Measurements from ENCODE around the gene LRRK1.

DNA sequence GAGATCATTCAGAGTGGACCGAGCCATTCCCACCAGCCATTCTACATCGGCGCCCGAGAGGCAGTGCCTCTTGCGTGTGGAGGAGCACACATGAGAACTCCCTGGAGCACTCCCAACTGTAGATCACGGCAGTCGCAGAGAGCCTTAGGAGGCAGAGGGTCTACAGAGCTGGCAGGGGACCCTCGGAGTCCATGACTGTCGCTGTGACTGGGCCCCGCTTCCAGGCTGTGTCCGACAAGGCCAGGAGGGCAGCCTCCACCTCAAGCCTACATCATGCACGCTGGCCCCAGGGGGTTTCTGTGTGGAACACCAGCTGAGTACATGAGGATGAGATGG is 173.7 kb downstream of the LRRK1 start:
- TF ChIP-seq EGR1 (IDR thresholded peaks at IDR 0.05) (no peak), MAX (IDR thresholded peaks at IDR 0.05) (no peak), CEBPB (IDR thresholded peaks at IDR 0.05) (no peak), REST (IDR thresholded peaks at IDR 0.05; ENCODE audit: low read depth) (no peak), EP300 (IDR thresholded peaks at IDR 0.05; ENCODE audit: borderline replicate concordance) (no peak), CREB1 (IDR thresholded peaks at IDR 0.05; ENCODE audit: low read depth) (no peak), TEAD4 (IDR thresholded peaks at IDR 0.05) (no peak), FOXM1 (IDR thresholded peaks at IDR 0.05; ENCODE audit: borderline replicate concordance, low read depth) (no peak), RAD21 (IDR thresholded peaks at IDR 0.05; ENCODE audit: low read depth) (no peak)
